IPS DF 19.7 (cell line): ENCODE measurements around the gene MUC2.

Experiments used
- DNase-seq: peaks from one replicate; pipeline ENCODE4 v3.0.0-alpha.2; 2013; ENCODE audit warnings: low read depth, low spot score

MUC2 gene

GRCh38 chr11:1120532-1121330 is 46.1 kb downstream of the MUC2 start:
- DNase-seq = no peak

GRCh38 chr11:1121331-1121812 is 46.7 kb downstream of the MUC2 start:
- no peak for DNase-seq

- no peak for DNase-seq
These were observed 47.4 kb downstream of the MUC2 start for GRCh38 chr11:1121813-1122663.

- DNase-seq = no peak
These were observed 48.0 kb downstream of the MUC2 start for GRCh38 chr11:1122664-1123002.

- DNase-seq = no peak
These were observed 49.3 kb downstream of the MUC2 start for GRCh38 chr11:1123970-1124369.
